ENCODE results near the gene ATP11C. TPM values are rescaled to one million over a fixed set of nuclear protein-coding genes. Genes with fewer than 3 reads are reported as not detected.
"Not testable (repeated sequence)": the region's sequence is repeated elsewhere in the genome, so short reads cannot be mapped to it uniquely, and the experiment has no call there.

Gene ATP11C
- total RNA-seq, 1 experiment from 2014 or later, result 38.6 TPM

- ATAC-seq; H3K27ac Mint-ChIP-seq; H3K36me3 Mint-ChIP-seq; CTCF ChIA-PET; POLR2A ChIA-PET; H3K4me1 Mint-ChIP-seq; H3K4me3 Mint-ChIP-seq; DNase-seq (ENCODE audit: low spot score); H3K27me3 Mint-ChIP-seq (ENCODE audit: low read depth): not testable (repeated sequence)
- H3K9me3 Mint-ChIP-seq, result peaks cover 19% of the 10 kb centered on the region
Measured at GRCh38 chrX:139685175-139685574, 247.7 kb downstream of the ATP11C start.

GRCh38 chrX:139680356-139680755 is 252.5 kb downstream of the ATP11C start:
- Mint-ChIP-seq H3K27me3 (ENCODE audit: low read depth) (no peaks in the 10 kb centered on the region), H3K27ac (no peak overlapping the region), H3K9me3 (peaks cover 19% of the 10 kb centered on the region), H3K36me3 (peaks cover 6% of the 10 kb centered on the region), H3K4me1 (peaks cover 4% of the 10 kb centered on the region; the same call in 1 of the 2 replicates), H3K4me3 (no peak overlapping the region)
- ChIA-PET CTCF (no interaction called here), POLR2A (no interaction called here)
- ATAC-seq (no peak), DNase-seq (ENCODE audit: low spot score) (no peak)
- TF ChIP-seq CTCF (IDR thresholded peaks at IDR 0.05), result no peak
- TF ChIP-seq JAZF1 (CRISPR knock-in tag; IDR thresholded peaks at IDR 0.05), result no peak
- no peak for TF ChIP-seq ZBTB21 (CRISPR knock-in tag; IDR thresholded peaks at IDR 0.05; ENCODE audit: borderline replicate concordance)
- TF ChIP-seq ETV6 (CRISPR knock-in tag; IDR thresholded peaks at IDR 0.05), result no peak
- TF ChIP-seq ATF1 (CRISPR knock-in tag; IDR thresholded peaks at IDR 0.05), result no peak
- TF ChIP-seq CBFB (CRISPR knock-in tag; IDR thresholded peaks at IDR 0.05; ENCODE audit: low read depth), result no peak
- no peak for TF ChIP-seq E2F1 (CRISPR knock-in tag; IDR thresholded peaks at IDR 0.05)
- no peak for TF ChIP-seq ZNF512 (CRISPR knock-in tag; IDR thresholded peaks at IDR 0.05; ENCODE audit: borderline replicate concordance)
- no peak for TF ChIP-seq E2F4 (CRISPR knock-in tag; IDR thresholded peaks at IDR 0.05; ENCODE audit: borderline replicate concordance, low read depth)
- TF ChIP-seq MAX (CRISPR knock-in tag; IDR thresholded peaks at IDR 0.05), result no peak
- no peak for TF ChIP-seq CREB1 (CRISPR knock-in tag; IDR thresholded peaks at IDR 0.05)
- no peak for TF ChIP-seq GRHL2 (CRISPR knock-in tag; IDR thresholded peaks at IDR 0.05; ENCODE audit: insufficient replicate concordance, severe bottlenecking)
- no peak for TF ChIP-seq ATF2 (CRISPR knock-in tag; IDR thresholded peaks at IDR 0.05; ENCODE audit: borderline replicate concordance, low read depth)
- no peak for TF ChIP-seq NR2C2 (CRISPR knock-in tag; IDR thresholded peaks at IDR 0.05)
- no peak for TF ChIP-seq IRF2 (CRISPR knock-in tag; IDR thresholded peaks at IDR 0.05; ENCODE audit: borderline replicate concordance, low read depth)
- no peak for TF ChIP-seq ZNF396 (CRISPR knock-in tag; IDR thresholded peaks at IDR 0.05; ENCODE audit: borderline replicate concordance)
- no peak for TF ChIP-seq IRF1 (CRISPR knock-in tag; IDR thresholded peaks at IDR 0.05)
- no peak for TF ChIP-seq FOXP4 (CRISPR knock-in tag; IDR thresholded peaks at IDR 0.05)

Measured in WTC11 (cell line).